HG02588 (cell line): Measurements from ENCODE around the gene COX4I1.
"Not testable (repeated sequence)": the region's sequence is repeated elsewhere in the genome, so short reads cannot be mapped to it uniquely, and the experiment has no call there.

ENCODE experiments used
- ATAC-seq: cut with Tn5 transposase; IDR thresholded peaks from one replicate; pipeline ENCODE4 v1.9.1; 2021; ENCODE audit warnings: mild to moderate bottlenecking, moderate library complexity; ENCODE audit not compliant: unreplicated experiment

The COX4I1 gene

GRCh38 chr16:85821390-85822135 is 22.1 kb downstream of the COX4I1 start:
- peak; percentile 68 for ATAC-seq

GRCh38 chr16:85822145-85822544 is 22.6 kb downstream of the COX4I1 start:
- ATAC-seq = no peak

DNA sequence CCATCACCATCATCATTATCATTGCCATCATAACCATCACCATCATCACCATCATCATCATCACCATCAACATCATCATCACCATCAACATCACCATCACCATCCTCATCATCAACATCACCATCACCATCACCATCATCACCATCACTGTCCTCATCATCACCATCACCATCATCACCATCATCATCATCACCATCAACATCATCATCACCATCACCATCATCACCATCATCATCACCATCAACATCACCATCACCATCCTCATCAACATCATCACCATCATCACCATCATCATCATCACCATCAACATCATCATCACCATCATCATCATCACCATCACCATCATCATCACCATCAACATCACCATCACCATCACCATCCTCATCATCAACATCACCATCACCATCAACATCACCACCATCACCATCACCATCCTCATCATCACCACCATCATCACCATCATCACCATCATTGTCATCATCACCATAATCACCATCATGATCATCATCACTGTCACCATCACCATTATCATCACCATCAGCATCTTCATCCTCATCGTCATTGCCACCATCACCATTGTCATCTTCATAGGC is 23.9 kb downstream of the COX4I1 start:
- ATAC-seq = no peak

- no peak for ATAC-seq
Observed at GRCh38 chr16:85824161-85825135, 25.0 kb downstream of the COX4I1 start.

- ATAC-seq = no peak
Observed at GRCh38 chr16:85825326-85825725, 25.8 kb downstream of the COX4I1 start.

GRCh38 chr16:85826686-85827247 is 27.3 kb downstream of the COX4I1 start:
- ATAC-seq = no peak

DNA sequence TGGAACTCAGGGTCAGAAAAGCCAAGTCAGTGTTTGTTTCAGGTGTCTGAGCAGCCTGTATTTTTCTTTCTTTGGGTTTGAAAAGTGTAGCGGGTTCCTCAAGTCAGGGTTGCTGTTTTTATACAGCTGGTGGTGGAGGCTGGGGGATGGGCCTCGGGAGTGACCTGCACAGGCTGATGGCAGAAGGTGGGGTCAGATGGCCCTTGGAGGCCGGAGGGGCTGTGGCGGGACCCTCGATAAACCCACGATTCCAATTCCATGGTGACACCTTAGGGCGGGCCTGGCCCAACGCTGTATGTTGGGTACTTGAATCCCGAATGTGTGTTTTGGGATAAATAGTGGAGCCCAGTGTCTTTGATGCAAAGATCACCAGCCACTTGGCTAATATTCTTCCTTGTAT is 28.7 kb downstream of the COX4I1 start:
- no peak for ATAC-seq

GRCh38 chr16:85829171-85829719 is 29.8 kb downstream of the COX4I1 start:
- no peak for ATAC-seq

GRCh38 chr16:85829751-85830445 is 30.4 kb downstream of the COX4I1 start:
- no peak for ATAC-seq

GRCh38 chr16:85830821-85831220 is 31.3 kb downstream of the COX4I1 start:
- ATAC-seq = no peak

- no peak for ATAC-seq
Observed at GRCh38 chr16:85832570-85833218, 33.2 kb downstream of the COX4I1 start.

GRCh38 chr16:85833219-85833920 is 33.9 kb downstream of the COX4I1 start:
- no peak for ATAC-seq

DNA sequence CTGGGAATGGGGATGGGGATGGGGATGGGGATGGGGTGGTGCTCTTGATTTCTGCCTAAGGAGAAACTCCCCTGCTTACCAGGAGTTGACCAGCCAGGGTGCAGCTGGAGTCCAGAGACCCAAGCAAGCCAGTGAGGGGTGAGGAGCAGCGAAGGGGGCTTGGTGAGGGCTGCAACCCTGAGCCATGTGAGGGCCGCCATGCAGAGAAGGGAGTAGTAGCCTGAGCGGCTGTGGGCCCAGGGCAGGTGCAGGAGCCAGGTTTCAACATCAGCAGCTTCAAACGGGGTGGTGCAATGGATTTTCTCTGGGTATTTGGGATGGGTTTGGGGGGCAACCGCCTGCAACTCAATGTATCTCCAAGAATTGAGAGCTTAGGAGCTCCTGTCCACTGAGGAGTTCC is 35.2 kb downstream of the COX4I1 start:
- no peak for ATAC-seq

DNA sequence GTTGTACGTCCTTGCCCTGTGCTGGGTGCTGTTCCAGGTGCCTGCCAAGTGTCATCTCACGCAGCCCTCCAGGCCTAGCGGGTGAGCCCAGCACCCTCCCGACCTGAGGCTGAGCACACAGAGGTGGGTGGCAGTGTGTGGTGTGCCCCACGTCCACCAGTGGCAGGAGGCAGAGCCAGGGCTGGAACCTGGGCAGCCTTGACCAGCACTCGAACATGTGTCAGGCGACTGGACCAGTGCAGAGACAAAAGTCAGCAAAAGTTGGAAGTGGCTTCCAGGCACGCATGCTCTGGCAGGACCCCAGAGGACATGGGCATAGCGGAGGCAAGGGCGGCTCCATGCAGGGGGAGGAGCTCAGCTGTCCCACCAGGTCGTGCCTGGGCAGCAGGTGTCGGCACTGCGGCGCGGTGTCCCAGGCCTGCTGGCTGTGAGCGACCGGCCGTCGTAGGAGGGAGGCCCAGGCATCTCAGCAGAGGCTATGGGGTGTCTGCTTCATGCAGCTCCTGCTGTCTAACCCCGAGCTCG is 35.8 kb downstream of the COX4I1 start:
- no peak for ATAC-seq

- ATAC-seq = no peak
Observed at GRCh38 chr16:85835956-85836705, 36.6 kb downstream of the COX4I1 start.

GRCh38 chr16:85836706-85837582 is 37.4 kb downstream of the COX4I1 start:
- no peak for ATAC-seq

GRCh38 chr16:85837654-85838053 is 38.2 kb downstream of the COX4I1 start:
- not testable (repeated sequence) for ATAC-seq
